GM18505 (cell line): ENCODE results near the gene CRK.
"Not testable (repeated sequence)": the region's sequence is repeated elsewhere in the genome, so short reads cannot be mapped to it uniquely, and the experiment has no call there.

ENCODE experiments used
- ATAC-seq: cut with Tn5 transposase; IDR thresholded peaks from one replicate; pipeline ENCODE4 v1.9.1; 2021; ENCODE audit not compliant: unreplicated experiment
- POLR2A ChIP-seq: IDR thresholded peaks from 4 replicates; pipeline ENCODE4 v1.6.1; 2011; ENCODE audit warnings: borderline replicate concordance; ENCODE audit not compliant: insufficient read depth, insufficient read length; ENCODE audit errors: extremely low read depth

Gene CRK

DNA sequence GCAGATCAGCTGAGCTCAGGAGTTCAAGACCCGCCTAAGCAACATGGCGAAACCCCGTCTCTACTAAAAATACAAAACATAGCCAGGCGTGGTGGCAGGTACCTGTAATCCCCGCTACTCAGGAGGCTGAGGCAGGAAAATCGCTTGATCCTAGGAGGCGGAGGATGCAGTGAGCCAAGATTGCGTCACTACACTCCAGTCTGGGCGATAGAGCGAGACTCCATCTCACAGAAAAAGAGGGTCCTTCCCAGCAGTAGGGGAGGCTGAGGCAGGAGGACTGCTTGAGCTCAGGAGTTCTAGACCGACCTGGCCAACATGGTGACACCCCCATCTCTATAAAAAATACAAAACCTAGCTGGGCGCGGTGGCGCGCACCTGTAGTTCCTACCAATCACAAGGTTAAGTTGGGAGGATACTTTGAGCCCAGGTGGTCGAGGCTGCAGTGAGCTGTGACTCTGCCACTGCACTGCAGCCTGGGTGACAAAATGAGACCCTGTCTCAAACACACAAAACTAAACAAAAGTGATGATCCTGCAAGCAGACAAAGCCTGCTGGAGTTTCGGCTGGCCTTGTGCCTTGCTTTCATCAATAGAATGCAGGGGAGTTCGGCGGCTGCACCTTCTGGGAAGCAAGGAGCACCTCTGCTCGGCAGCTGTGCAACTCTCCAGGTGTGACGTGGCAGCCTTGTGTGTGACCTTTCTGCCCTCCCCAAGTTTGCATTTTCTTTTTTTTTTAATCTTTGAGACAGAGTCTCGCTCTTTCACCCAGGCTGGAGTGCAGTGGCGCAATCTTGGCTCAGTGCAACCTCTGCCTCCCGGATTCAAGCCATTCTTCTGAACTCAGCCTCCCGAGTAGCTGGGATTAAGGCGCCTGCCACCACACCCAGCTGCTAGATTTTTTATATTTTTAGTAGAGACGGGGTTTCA, 43.6 kb downstream of the CRK start:
- TF ChIP-seq POLR2A = no peak

GRCh38 chr17:1402262-1402586, 53.8 kb downstream of the CRK start:
- ATAC-seq = no peak
- TF ChIP-seq POLR2A = no peak

More for the DNA sequence above, 43.6 kb downstream of the CRK start:
- no peak for ATAC-seq

GRCh38 chr17:1399679-1400512, 56.1 kb downstream of the CRK start, which contains the start of gene YWHAE:
YWHAE (minus strand) TSS chr17:1400222; CDS start chr17:1400110, 112 bp downstream.
- peak; percentile 97 for TF ChIP-seq POLR2A
- ATAC-seq = peak; percentile 85

DNA sequence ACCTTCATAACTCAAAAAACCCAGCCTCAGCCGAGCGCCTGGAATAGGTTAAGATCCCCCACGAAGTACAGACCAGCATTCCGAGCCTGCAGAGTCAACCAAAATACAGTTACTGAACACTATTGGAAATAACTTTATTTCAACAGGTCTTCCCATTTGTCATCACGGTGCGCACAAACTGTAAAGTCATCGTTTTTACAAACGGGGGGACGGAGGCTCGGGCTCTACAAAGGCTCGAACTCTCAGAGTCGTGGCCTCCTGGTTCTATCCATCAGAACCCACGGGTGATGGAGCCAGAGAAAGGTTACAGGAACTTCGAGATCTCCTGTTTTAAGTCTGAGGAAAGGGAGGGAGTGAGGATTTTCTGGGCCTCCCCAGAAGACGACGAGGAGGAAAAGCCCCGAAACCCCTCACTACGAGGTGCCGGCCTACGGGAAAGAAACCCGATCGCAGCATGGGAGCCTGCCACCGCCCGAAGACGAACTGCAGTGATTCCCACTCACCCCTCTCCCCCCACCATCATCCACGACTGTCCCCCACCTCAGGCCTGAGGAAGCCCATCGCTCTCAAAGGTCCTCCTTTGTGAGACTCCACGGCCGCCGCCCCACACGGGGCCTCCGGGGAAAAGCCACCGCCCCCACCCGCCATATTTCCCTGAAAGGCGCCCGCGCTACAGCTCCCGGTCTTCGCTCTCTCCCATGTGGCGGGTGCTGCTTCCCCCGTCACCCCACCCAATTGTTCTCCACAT, 56.9 kb downstream of the CRK start:
- ATAC-seq = no peak
- TF ChIP-seq POLR2A = no peak

DNA sequence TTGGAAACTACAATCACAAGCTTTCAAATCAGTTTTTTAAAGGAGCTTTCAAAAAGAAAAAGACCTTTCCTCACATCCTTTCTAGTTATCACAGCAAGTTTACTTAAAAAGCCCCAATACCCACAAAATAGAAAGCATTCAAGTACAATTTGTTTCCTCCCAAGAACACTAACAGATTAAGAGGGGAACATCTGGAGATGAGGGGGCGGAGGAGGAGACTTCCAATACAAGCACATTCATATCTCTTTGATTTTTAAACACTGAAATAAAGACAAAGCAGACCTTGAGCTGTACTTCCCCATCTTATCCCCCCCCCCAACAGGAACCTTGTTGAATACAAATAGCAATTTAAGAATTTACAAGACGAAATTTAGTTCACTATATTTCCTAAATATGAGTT, 58.0 kb downstream of the CRK start:
- ATAC-seq = no peak
- no peak for TF ChIP-seq POLR2A

DNA sequence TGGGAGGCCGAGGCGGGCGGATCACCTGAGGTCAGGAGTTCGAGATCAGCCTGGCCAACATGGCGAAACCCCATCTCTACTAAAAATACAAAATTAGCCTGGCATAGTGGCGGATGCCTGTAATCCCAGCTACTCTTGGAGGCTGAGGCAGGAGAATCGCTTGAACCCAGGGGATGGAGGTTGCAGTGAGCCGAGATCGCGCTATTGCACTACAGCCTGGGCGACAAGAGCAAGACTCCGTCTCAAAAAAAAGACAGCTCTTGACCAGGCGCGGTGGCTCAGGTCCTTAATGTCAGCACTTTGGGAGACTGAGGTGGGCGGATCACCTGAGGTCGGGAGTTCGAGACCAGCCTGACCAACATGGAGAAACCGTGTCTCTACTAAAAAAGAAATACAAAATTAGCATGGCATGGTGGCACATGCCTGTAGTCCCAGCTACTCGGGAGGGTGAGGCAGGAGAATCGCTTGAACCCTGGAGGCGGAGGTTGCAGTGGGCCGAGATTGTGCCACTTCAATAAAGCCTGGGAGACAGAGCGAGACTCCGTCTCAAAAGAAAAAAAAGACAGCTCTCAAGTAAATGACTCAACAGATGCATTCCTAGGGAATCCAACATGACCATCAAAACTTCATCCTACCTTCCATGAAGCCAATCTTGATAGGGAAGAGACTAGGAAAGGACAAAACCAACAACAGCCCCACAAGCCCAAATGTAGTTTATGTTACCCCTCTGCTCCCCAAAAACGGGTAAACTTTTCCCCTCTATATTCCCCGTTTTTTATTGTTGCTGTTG, 60.0 kb downstream of the CRK start:
- ATAC-seq = not testable (repeated sequence)

DNA sequence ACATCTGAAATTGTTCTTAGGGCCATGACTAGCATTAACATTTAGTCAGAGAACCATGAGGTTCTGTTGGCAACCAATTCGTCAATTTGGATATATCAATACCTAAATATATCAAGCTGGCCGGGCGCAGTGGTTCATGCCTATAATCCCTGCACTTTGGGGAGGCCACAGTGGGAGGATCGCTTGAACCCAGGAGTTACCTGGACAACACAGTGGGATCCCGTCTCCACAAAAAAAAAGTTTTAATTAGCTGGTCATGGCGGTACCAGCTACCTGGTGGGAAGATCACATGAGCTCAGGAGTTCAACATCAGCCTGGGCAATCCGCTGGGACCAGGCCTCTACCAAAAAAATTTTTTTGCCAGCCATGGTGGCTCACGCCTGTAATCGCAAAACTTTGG, 64.5 kb downstream of the CRK start:
- ATAC-seq = no peak
- no peak for TF ChIP-seq POLR2A

- TF ChIP-seq POLR2A = no peak
- no peak for ATAC-seq
These were observed 65.3 kb downstream of the CRK start for GRCh38 chr17:1390432-1391367.

DNA sequence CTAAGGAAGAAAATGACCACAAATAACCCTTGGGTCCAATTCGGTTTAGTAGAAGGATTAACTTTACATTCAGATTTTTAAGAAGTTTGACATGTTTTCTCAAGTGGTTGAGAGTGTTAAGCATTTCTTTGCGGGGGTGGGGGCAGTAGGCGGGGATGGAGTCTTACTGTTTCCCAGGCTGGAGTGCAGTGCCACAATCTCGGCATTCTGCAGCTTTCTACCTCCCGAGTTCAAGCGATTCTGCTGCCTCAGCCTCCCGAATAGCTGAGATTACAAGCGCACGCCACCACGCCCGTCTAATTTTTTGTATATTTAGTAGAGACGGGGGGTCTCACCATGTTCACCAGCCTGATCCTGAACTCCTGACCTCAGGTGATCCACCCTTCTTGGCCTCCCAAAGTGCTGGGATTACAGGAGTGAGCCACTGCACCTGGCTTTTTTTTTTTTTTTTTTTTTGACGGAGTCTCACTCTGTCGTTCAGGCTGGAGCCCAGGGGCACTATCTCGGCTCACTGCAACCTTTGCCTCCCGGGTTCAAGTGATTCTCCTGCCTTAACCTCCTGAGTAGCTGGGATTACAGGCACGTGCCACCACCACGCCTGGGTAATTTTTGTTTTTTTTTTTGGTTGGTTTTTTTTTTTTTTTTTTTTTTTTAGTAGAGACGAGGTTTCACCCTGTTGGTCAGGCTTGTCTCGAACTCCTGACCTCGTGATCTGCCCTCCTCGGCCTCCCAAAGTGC, 68.4 kb downstream of the CRK start:
- not testable (repeated sequence) for ATAC-seq

DNA sequence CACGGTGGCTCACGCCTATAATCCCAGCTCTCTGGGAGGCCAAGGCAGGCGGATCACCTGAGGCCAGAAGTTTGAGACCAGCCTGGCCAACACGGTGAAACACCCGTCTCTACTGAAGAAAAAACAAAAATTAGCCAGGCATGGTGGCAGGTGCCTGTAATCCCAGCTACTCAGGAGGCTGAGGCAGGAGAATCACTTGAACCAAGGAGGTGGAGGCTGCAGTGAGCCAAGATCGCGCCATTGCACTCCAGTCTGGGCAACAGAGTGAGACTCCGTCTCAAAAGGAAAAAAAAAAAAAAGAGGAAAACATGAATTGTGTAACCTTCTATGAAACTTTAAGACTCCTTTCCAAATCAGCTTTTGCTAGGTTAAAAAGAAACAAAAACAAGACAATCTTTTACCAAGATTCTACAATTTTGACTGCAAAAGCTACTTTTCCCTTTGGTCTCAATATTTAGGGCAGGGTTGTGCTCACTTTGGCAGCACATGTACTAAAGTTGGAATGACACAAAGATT, 69.3 kb downstream of the CRK start:
- not testable (repeated sequence) for ATAC-seq

DNA sequence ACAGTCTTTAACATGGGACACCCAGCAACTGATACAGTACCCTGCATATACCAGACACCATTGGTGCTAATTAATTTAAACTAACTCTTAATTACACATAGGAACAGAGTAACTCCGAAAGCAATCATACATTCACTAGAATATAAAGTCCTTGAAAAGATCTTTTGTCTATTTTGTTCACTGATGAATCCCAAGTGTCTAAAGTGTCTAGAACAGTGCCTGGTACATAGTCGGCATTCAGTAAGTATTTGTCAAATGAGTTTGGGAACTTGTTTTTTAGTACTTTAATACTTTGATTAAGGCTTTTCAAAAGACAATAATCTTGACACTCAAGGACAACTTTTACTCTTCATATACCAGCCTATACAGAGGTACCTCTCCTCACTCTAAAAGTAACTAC, 69.8 kb downstream of the CRK start:
- TF ChIP-seq POLR2A = no peak
- ATAC-seq = no peak
